Right lobe of liver (tissue), 6 donors: Measurements from ENCODE around the gene TOMT. TPM values are rescaled to one million over a fixed set of nuclear protein-coding genes. Genes with fewer than 3 reads are reported as not detected.

Experiments
- ATAC-seq, 4 donors: fragments of 200-7000 bp; cut with Tn5 transposase; one replicate each; pipeline ENCODE4 v1.9.1; 2020; ENCODE audit warnings: mild to moderate bottlenecking in 4 of 4, moderate library complexity in 4 of 4
- DNase-seq, 3 donors: peaks; one replicate each; pipeline ENCODE4 v3.0.0-alpha.2; 2020
- H3K27ac ChIP-seq, 3 donors: fragments of 200-600 bp; one replicate each; pipeline ENCODE4 v1.8.0; 2022
- H3K27me3 ChIP-seq, 2 donors: fragments of 200-600 bp; one replicate each; pipeline ENCODE4 v1.8.0; 2022
- H3K36me3 ChIP-seq, 4 donors: fragments of 200-600 bp; sonication (generic) in 1 of 4; one replicate each; pipeline versions ENCODE4 v1.5.1 to v1.8.0; 2017 to 2022; ENCODE audit warnings: control low read depth in 1 of 4
- H3K4me1 ChIP-seq, 4 donors: fragments of 200-600 bp; sonication (generic) in 1 of 4; one replicate each; pipeline versions ENCODE4 v1.5.1 to v1.8.0; 2017 to 2022; ENCODE audit warnings: control low read depth in 1 of 4
- H3K4me3 ChIP-seq, 3 donors: fragments of 200-600 bp; one replicate each; pipeline ENCODE4 v1.8.0; 2022
- H3K9me3 ChIP-seq, 4 donors: fragments of 200-600 bp; sonication (generic) in 1 of 4; one replicate each; pipeline versions ENCODE4 v1.5.1 to v1.8.0; 2017 to 2022; ENCODE audit warnings: control low read depth in 1 of 4
- CTCF ChIP-seq, 4 donors: fragments of 200-600 bp in 3 of 4; fragments of 450-650 bp in 1 of 4; IDR thresholded peaks; one replicate each; pipeline versions ENCODE4 v1.5.1 to v1.8.0; 2016 to 2022; ENCODE audit warnings: antibody characterized with exemption in 4 of 4, mild to moderate bottlenecking in 2 of 4
- POLR2A ChIP-seq: fragments of 450-650 bp; IDR thresholded peaks from one replicate; pipeline ENCODE4 v1.6.1; 2017; ENCODE audit warnings: antibody characterized with exemption, mild to moderate bottlenecking
- WGBS: methylation state at CpG from one replicate; pipeline ENCODE4 v1.1.6; 2018; ENCODE audit warnings: low coverage, low lambda C conversion rate; ENCODE audit not compliant: insufficient coverage; ENCODE audit errors: missing lambda C conversion rate; 5-methylcytosine and 5-hydroxymethylcytosine counted together
- intact Hi-C, 2 donors: fragments of 100-400 bp; cut with DNase I; formaldehyde crosslinking; loops; one replicate each; pipeline versions ENCODE4 v1.11.2 to v1.14.1; 2022
- total RNA-seq, 6 experiments: library from RNA; depleted of rRNA in 2 of 6; stranded (reverse); fragments of >200 nt in 2 of 6; fragmentation: NEBNext Ultra II Directional in 3 of 6; extraction: Animal tissue kit (Norgen Biotek cat#: 25700) in 3 of 6; gene quantifications; one replicate each; pipeline versions ENCODE4 v1.1.0 to v1.2.4, GENCODE V29; 2016 to 2023
- donor health status: DM: no; HTN: yes; CAD: no.
- donor health status: DM: no; HTN: no; CAD: no.
- donor health status: DM: no; HTN: no; CAD: no.
- donor health status: DM: no; HTN: yes; CAD: no.
- donor health status: DM: no; HTN: yes; CAD: no.

Gene TOMT
- total RNA-seq, 6 experiments from 2014 or later = 0.17 to 0.29 TPM; not detected in 4

GRCh38 chr11:72080326-72081183, 25.2 kb upstream of the TOMT start, which contains the start of the genes LRRC51 and NUMA1:
LRRC51 (plus strand) TSS chr11:72080850; CDS start chr11:72089084, 8,234 bp downstream.
NUMA1 (minus strand) TSS chr11:72080542; CDS start chr11:72035943, 44,599 bp downstream.
- no peaks in the 10 kb centered on the region for H3K27me3 ChIP-seq
- no peaks in the 10 kb centered on the region for H3K36me3 ChIP-seq
- H3K4me3 ChIP-seq = peak within 1 kb of the TSS; percentile 72 to 74 (median 72)
- WGBS = 1% methylated on average over 30 of the region's 60 CpGs
- DNase-seq (peak; percentile 98 to 100 (median 99)), ATAC-seq (peak; percentile 95 to 98 (median 96))
- peak within 1 kb of the TSS; percentile 81 to 86 (median 82) for H3K27ac ChIP-seq
- H3K4me1 ChIP-seq = peaks cover 0 to 10% (median 0%) of the 10 kb centered on the region in 4 donors
- peak; percentile 37 for TF ChIP-seq POLR2A
- TF ChIP-seq CTCF (IDR thresholded peaks at IDR 0.05) = no peak
- no peaks in the 10 kb centered on the region for H3K9me3 ChIP-seq
- intact Hi-C loops = no loop called here

- no peak for TF ChIP-seq POLR2A
- TF ChIP-seq CTCF (IDR thresholded peaks at IDR 0.05) = no peak
- H3K27me3 ChIP-seq = no peaks in the 10 kb centered on the region
- H3K27ac ChIP-seq = peak overlapping the region; percentile 48 to 86 (median 81)
- no peaks in the 10 kb centered on the region for H3K9me3 ChIP-seq
- peak overlapping the region; percentile 72 to 74 (median 72) for H3K4me3 ChIP-seq
- intact Hi-C loops = no loop called here
- H3K4me1 ChIP-seq = peaks cover 0 to 10% (median 0%) of the 10 kb centered on the region in 4 donors
- DNase-seq (peak in 1 of 3 donors; percentile 33), ATAC-seq (no peak)
- H3K36me3 ChIP-seq = no peaks in the 10 kb centered on the region
- WGBS = 70% methylated on average over 16 of the region's 21 CpGs
Observed at GRCh38 chr11:72081184-72081644, 24.5 kb upstream of the TOMT start.

- Histone ChIP-seq H3K27me3 (no peaks in the 10 kb centered on the region), H3K36me3 (no peaks in the 10 kb centered on the region), H3K4me1 (peaks cover 0 to 10% (median 0%) of the 10 kb centered on the region in 4 donors), H3K4me3 (no peak overlapping the region), H3K9me3 (no peaks in the 10 kb centered on the region), H3K27ac (peak overlapping the region in 1 of 3 donors; percentile 86)
- TF ChIP-seq CTCF (IDR thresholded peaks at IDR 0.05) (no peak), POLR2A (no peak)
- intact Hi-C loops = no loop called here
- DNase-seq (peak in 1 of 3 donors; percentile 33), ATAC-seq (no peak)
- 85% methylated on average over 3 of the region's 3 CpGs for WGBS
Observed at GRCh38 chr11:72081821-72082453, 23.8 kb upstream of the TOMT start.

- H3K36me3 ChIP-seq = peaks cover 0 to 4% (median 0%) of the 10 kb centered on the region in 4 donors
- H3K27ac ChIP-seq = no peak overlapping the region
- intact Hi-C loops = no loop called here
- 85% methylated on average over 2 of the region's 2 CpGs for WGBS
- H3K4me1 ChIP-seq = peaks cover 0 to 10% (median 0%) of the 10 kb centered on the region in 4 donors
- ATAC-seq (no peak), DNase-seq (no peak)
- no peaks in the 10 kb centered on the region for H3K27me3 ChIP-seq
- no peaks in the 10 kb centered on the region for H3K9me3 ChIP-seq
- no peak overlapping the region for H3K4me3 ChIP-seq
- TF ChIP-seq CTCF (IDR thresholded peaks at IDR 0.05) (no peak), POLR2A (no peak)
Observed at GRCh38 chr11:72083414-72083813, 22.3 kb upstream of the TOMT start.
